Measurements from ENCODE around the gene PPP1R12B.
"Not testable (repeated sequence)": the region's sequence is repeated elsewhere in the genome, so short reads cannot be mapped to it uniquely, and the experiment has no call there.

Gene PPP1R12B

GRCh38 chr1:202493112-202493511, 144.6 kb downstream of the PPP1R12B start:
- DNase-seq = not testable (repeated sequence)

- DNase-seq = no peak
Measured at GRCh38 chr1:202498542-202498941, 150.0 kb downstream of the PPP1R12B start.

DNA sequence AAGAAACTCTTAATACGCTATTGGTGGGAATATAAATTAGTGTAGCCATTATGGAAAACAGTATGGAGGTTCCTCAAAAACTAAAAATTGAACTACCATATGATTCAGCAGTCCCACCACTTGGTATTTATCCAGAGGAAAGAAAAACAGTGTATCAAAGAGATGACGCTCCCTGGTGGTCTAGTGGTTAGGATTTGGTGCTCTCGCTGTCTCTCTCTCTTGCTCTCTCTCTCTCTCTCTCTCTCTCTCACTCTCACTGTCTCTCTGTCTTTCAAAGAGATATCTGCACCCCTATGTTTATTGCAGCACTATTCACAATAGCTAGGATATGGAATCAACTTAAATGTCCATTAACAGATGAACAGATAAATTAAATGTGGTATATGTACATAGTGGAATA, 151.5 kb downstream of the PPP1R12B start:
- not testable (repeated sequence) for DNase-seq

DNA sequence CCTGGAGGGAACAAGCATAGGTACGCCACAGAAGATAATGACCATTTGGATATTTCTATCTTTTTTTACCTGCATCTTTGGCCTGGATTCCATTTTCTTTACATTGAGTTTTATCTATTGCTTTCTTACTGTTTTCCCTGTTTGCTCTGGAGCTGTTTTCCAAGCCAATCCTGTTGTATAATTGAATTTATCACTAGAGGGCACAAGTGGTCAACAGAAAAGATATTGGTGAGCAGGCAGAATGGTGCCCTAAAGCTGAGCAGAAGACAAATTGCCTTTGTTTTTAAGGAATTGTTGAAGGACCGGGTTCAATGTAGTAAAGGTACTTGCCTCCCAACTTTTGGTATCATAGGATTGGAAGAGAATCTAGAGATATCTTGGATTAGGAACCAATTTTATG, 152.8 kb downstream of the PPP1R12B start:
- peak; percentile 71 for DNase-seq

- DNase-seq = peak; percentile 16
Measured at GRCh38 chr1:202505356-202505755, 156.9 kb downstream of the PPP1R12B start.

DNA sequence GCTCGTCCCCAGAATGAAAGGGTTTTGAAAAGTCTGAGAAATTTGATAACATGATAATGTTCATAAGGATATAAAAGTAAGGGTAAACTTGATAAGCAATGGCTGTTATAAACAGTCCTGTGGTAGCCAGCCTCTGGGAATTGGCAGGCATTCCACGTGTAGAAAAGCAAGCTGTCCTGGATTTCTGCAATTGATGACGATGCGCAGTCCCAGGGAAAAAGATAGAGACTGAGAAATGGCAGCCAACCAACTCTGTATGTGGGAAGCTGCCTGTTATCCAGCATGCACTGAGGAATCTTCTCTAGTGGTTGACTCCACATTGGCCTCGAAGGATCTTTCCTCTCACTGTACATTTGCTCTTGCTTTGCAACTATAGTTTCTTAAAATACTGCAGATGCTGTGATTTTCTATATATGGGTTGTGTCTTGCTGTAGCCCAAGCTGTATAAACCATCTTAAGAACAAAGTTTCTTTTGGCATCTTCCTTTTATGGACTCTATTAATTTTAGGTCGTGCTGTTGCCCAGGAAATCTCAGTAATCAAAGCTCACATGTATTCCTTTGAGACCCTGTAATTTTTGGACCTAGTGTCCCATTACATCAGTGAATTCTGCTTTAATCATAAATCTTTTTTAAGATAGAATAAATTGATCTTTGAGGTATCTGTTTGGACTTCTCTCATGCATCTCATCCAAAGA, 157.5 kb downstream of the PPP1R12B start:
- DNase-seq = peak; percentile 25

- not testable (repeated sequence) for DNase-seq
Measured at GRCh38 chr1:202508863-202509262, 160.4 kb downstream of the PPP1R12B start.

GRCh38 chr1:202513875-202514274, 165.4 kb downstream of the PPP1R12B start:
- DNase-seq = not testable (repeated sequence)

DNA sequence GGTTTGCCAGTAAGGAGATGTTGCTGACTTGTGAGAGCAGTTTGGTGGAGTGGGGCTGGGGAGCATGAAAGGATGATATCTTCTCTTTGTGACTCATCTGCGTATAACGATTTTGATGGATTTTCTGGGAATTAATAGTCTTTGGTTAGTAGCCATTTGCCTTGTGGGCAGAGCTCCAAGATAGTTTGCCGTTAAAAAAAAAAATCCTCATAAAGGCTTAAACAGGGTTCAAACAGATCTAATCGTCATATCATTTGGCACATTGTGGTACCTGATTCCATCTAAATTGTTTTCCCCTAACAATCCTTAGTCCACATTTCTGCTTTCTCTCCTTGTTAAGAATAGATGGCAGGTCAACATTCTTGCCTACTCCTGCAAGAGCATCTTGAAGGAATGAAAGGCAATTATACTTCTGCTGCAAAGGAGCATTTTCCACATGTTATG, 168.0 kb downstream of the PPP1R12B start:
- no peak for DNase-seq

DNA sequence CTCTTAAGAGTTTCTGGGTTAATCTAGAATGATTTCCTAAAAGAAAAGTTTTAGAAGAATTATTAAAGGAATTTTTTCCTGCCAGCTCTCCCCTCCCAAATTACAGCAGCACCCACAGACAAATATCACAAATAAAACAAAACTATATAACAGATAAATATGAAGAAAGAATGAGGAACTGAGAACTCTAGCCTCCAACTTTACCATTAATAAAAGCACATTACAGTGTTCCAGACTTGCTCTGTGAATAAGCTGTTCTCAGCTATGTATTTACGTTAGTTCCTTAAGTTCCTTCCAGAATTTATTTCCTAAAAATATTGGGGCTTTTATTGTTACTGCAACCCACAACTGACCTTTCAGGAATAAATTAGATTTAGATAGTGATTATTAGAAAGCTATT, 168.6 kb downstream of the PPP1R12B start:
- not testable (repeated sequence) for DNase-seq

- not testable (repeated sequence) for DNase-seq
Measured at GRCh38 chr1:202518180-202518579, 169.7 kb downstream of the PPP1R12B start.

DNA sequence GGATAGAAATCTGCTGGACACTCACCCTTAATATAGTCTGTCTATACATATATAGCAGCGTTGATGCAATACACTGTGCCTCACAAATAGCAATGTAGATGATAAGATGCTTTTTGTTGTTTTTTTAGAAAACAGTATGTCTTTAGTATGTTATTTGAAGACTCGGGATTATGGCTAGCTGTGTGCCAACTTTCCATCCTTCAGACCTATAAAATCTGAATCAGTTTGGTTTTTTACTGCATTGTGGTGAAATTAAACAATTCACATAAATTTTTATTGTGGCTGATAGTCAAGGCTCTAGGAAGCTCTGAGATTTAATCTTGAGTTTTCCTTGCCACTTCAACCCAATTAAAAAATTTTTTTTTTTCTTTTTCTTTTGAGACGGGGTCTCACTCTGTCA, 170.4 kb downstream of the PPP1R12B start:
- DNase-seq = not testable (repeated sequence)

GRCh38 chr1:202520129-202520856, 171.8 kb downstream of the PPP1R12B start:
- DNase-seq = peak; percentile 15

DNA sequence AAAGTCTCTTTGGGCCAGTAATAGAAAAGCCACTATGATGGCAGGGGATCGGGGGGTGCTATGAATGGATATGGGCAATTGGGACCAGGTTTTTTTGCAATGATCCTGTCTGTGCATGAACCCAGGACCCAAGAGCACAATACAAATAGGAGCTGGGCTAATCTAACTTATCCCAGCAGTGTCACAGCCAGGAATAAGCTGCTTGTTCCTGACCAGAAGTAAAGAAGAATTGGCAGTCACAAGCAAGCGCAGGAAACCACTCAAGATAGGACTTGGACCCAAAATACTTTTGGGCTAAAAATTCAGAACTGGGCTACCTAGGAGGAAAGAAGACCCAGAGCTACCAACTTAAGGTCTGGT, 172.3 kb downstream of the PPP1R12B start:
- DNase-seq = not testable (repeated sequence)

DNA sequence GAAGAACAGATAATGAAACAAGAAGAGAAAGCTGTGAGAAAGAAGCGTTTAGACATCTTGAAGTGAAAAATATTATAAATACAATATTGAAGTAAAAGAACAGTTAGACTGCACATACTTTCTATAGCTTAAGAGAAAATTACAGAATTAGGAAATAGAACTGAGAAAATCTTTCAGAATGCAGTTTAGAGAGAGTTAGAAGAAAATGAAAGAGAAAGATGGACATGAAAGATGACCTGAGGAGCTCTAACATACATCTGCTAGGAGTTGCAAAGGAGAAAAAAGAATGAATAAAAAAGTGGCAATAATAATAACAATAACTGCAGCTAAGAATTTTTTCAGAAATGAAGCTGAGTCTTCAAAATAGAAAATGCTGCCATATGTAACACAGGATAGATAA, 173.0 kb downstream of the PPP1R12B start:
- not testable (repeated sequence) for DNase-seq

GRCh38 chr1:202521886-202522285, 173.4 kb downstream of the PPP1R12B start:
- DNase-seq = no peak

- DNase-seq = not testable (repeated sequence)
Measured at GRCh38 chr1:202526056-202526455, 177.6 kb downstream of the PPP1R12B start.

- not testable (repeated sequence) for DNase-seq
Measured at GRCh38 chr1:202528096-202528722, 179.7 kb downstream of the PPP1R12B start.

DNA sequence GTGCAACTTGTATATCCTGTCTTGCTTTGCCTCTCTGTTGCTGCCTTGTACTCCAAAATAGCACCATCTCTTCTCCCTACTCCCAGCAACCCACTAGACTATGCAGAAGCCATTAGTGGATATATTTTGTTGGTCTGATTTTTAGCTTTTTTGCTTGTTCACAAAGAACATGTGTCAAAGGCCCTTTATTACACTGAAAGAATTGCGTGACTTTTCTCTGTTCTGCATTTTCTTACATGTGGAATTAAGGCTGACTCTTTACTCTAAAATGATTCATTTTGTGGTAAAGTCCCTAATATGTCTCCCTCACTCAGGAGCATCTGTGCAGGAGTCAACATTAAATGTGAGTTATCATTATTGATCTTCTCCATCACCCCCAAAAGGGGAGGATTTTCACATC, 182.2 kb downstream of the PPP1R12B start:
- DNase-seq = not testable (repeated sequence)

GRCh38 chr1:202531472-202531811, 182.9 kb downstream of the PPP1R12B start:
- no peak for DNase-seq

GRCh38 chr1:202531812-202532616, 183.5 kb downstream of the PPP1R12B start:
- DNase-seq = not testable (repeated sequence)

DNA sequence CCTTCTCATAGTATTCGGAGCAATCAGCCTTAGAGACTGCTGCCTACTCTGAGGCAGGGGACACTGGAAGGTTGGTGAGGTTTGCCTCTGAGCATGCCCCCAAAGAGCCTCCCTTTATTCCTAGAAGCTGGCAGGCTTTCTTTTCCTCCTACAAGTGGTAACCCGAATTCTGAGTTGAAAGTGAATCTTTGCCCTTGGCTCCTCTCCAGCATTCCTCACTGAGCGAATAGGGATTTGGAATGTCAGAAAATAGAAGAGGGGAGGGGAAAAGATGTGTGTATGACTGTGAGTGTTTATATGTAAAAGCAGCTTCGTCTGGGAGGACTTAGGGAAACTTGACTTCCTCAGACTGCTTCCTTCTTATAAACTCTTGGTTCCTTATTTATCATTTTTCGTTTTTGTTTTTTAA, 190.7 kb downstream of the PPP1R12B start:
- peak; percentile 79 for DNase-seq

- not testable (repeated sequence) for DNase-seq
Measured at GRCh38 chr1:202539583-202539982, 191.1 kb downstream of the PPP1R12B start.
